Neural progenitor cell (in vitro differentiated cells): ENCODE measurements around the gene GMCL2. TPM values are rescaled to one million over a fixed set of nuclear protein-coding genes. Genes with fewer than 3 reads are reported as not detected.
A peak's percentile ranks its signal among the peaks of the same experiment; 100 is the strongest.

Experiments used
- DNase-seq: peaks from one replicate; pipeline ENCODE4 v3.0.0-alpha.2; 2016; ENCODE audit warnings: low spot score
- H2AFZ ChIP-seq: fragments of 200-600 bp; sonication (generic); replicated peaks from 2 replicates; pipeline ENCODE4 v1.6.1; 2016; ENCODE audit warnings: antibody characterized with exemption
- H3F3A ChIP-seq: fragments of 200-600 bp; sonication (generic); 2 replicates; pipeline ENCODE4 v1.6.1; 2016; ENCODE audit warnings: antibody characterized with exemption, low read depth
- H3K27ac ChIP-seq: fragments of 200-600 bp; sonication (generic); 2 replicates; pipeline ENCODE4 v1.5.1; 2016; ENCODE audit warnings: mild to moderate bottlenecking
- H3K27me3 ChIP-seq: fragments of 200-600 bp; sonication (generic); 2 replicates; pipeline ENCODE4 v1.6.1; 2016; ENCODE audit warnings: mild to moderate bottlenecking, moderate library complexity
- H3K36me3 ChIP-seq: fragments of 200-600 bp; sonication (generic); 2 replicates; pipeline ENCODE4 v1.5.1; 2016
- H3K4me1 ChIP-seq: fragments of 200-600 bp; sonication (generic); 2 replicates; pipeline ENCODE4 v1.6.1; 2016; ENCODE audit warnings: mixed run types
- H3K4me2 ChIP-seq: fragments of 200-600 bp; sonication (generic); 2 replicates; pipeline ENCODE4 v1.6.1; 2016
- H3K4me3 ChIP-seq: fragments of 200-600 bp; sonication (generic); 2 replicates; pipeline ENCODE4 v1.5.1; 2016
- H3K79me2 ChIP-seq: fragments of 200-600 bp; sonication (generic); 2 replicates; pipeline ENCODE4 v1.6.1; 2016; ENCODE audit warnings: low read depth
- H3K9ac ChIP-seq: fragments of 200-600 bp; sonication (generic); 2 replicates; pipeline ENCODE4 v1.6.1; 2016
- H3K9me3 ChIP-seq: fragments of 200-600 bp; sonication (generic); 2 replicates; pipeline ENCODE4 v1.5.1; 2016; ENCODE audit warnings: low read depth
- H4K20me1 ChIP-seq: fragments of 200-600 bp; sonication (generic); 2 replicates; pipeline ENCODE4 v1.6.1; 2016; ENCODE audit warnings: low read depth
- H3K27ac Mint-ChIP-seq: 3 replicates; pipeline ENCODE4 v1.8.0; 2021; ENCODE audit warnings: mixed read lengths
- H3K27me3 Mint-ChIP-seq: 2 replicates; pipeline ENCODE4 v1.8.0; 2022; ENCODE audit warnings: low read depth, mild to moderate bottlenecking, inconsistent platforms, moderate library complexity, mixed read lengths; ENCODE audit not compliant: insufficient read depth
- H3K36me3 Mint-ChIP-seq: 3 replicates; pipeline ENCODE4 v1.8.0; 2021; ENCODE audit warnings: mixed read lengths
- H3K4me1 Mint-ChIP-seq: 3 replicates; pipeline ENCODE4 v1.8.0; 2021; ENCODE audit warnings: mixed read lengths
- H3K4me3 Mint-ChIP-seq: 3 replicates; pipeline ENCODE4 v1.8.0; 2021; ENCODE audit warnings: mild to moderate bottlenecking, moderate library complexity, mixed read lengths
- H3K9me3 Mint-ChIP-seq: 3 replicates; pipeline ENCODE4 v1.8.0; 2020; ENCODE audit warnings: mixed read lengths
- EZH2 ChIP-seq: fragments of 200-600 bp; sonication (generic); IDR thresholded peaks from 2 replicates; pipeline ENCODE4 v1.6.1; 2017; ENCODE audit warnings: antibody characterized with exemption, mild to moderate bottlenecking, moderate library complexity
- EZH2phosphoT487 ChIP-seq: fragments of 200-600 bp; sonication (generic); IDR thresholded peaks from 2 replicates; pipeline ENCODE4 v1.6.1; 2017; ENCODE audit warnings: antibody characterized with exemption
- total RNA-seq: library from RNA; depleted of rRNA; stranded (reverse); fragments of >200 nt; gene quantifications from 2 replicates; pipeline ENCODE4 v1.2.3, GENCODE V29; 2015; ENCODE audit warnings: low replicate concordance
- TF ChIP-seq, protein P1 (sequence below): fragments of 200-600 bp; sonication (generic); IDR thresholded peaks from 2 replicates; pipeline ENCODE4 v1.5.1; 2017; ENCODE audit warnings: antibody characterized with exemption, mild to moderate bottlenecking

GMCL2 gene
- total RNA-seq, 1 donor from 2014 or later: not detected

DNA sequence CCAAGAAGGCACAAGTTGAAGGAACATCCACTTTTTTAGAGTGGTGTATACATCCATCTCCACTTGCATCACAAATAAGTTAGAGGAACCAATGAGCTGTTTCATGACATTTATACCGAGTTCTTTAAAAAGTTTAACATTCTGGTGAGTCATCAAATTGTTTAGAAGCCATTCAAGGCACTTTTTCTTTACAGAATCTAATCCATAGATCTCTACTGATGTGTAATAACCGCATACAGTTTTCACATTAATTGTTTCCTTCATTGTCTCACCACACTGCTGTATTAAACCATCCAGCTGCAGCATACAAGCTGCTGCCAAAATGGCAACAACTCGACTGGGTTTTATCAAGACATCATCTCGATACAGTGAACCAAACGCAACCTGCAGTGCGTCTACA lies 744 bp downstream of the GMCL2 start:
- Histone ChIP-seq H3K4me2 (no peak overlapping the region), H2AFZ (no peak overlapping the region), H3K9ac (no peak overlapping the region), H3K36me3 (no peaks in the 10 kb centered on the region), H3F3A (no peaks in the 10 kb centered on the region), H3K27me3 (no peaks in the 10 kb centered on the region), H3K4me1 (no peaks in the 10 kb centered on the region), H3K9me3 (no peaks in the 10 kb centered on the region), H3K4me3 (no peak overlapping the region), H3K27ac (no peak overlapping the region), H3K79me2 (no peaks in the 10 kb centered on the region), H4K20me1 (no peaks in the 10 kb centered on the region)
- no peak for TF ChIP-seq EZH2phosphoT487
- TF ChIP-seq, protein P1, sequence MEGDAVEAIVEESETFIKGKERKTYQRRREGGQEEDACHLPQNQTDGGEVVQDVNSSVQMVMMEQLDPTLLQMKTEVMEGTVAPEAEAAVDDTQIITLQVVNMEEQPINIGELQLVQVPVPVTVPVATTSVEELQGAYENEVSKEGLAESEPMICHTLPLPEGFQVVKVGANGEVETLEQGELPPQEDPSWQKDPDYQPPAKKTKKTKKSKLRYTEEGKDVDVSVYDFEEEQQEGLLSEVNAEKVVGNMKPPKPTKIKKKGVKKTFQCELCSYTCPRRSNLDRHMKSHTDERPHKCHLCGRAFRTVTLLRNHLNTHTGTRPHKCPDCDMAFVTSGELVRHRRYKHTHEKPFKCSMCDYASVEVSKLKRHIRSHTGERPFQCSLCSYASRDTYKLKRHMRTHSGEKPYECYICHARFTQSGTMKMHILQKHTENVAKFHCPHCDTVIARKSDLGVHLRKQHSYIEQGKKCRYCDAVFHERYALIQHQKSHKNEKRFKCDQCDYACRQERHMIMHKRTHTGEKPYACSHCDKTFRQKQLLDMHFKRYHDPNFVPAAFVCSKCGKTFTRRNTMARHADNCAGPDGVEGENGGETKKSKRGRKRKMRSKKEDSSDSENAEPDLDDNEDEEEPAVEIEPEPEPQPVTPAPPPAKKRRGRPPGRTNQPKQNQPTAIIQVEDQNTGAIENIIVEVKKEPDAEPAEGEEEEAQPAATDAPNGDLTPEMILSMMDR: no peak
- TF ChIP-seq EZH2: no peak
- Mint-ChIP-seq H3K4me1 (peaks cover 2% of the 10 kb centered on the region), H3K9me3 (no peaks in the 10 kb centered on the region), H3K27ac (no peak overlapping the region), H3K36me3 (no peaks in the 10 kb centered on the region), H3K4me3 (no peak overlapping the region), H3K27me3 (peaks cover 7% of the 10 kb centered on the region)
- DNase-seq: no peak

DNA sequence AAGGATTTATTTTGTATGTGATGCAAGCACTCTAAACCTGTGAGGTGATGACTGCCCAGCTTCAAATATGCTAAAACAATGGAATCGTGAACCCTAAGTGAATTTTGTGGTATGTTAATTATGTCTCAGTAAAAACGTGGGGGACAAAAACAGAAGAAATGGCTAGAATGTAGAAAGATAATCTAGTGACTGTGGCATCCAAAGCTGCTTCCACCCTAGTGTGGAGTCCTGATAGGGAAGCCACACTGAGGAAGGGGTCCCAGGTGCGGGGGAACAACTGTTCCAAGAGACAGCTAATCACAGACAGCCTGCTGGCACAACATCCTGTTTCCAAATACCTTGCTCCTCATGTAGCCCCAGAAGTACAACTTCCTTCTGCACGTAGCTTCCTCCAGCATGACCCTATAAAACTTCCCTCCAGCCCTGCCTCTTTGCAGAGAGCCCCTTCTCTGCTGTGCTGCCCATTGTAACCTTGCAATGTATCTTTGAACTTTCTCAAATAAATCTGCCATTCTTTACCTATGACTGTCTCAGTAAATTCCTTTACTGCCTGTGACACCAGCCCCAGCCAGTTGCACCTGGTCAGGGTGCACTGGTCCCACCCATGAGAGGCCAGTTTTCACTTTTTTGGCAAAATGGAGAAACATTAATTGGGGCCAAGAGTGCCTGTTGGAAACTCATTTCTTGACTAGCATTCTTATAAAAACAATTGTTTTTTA lies 4.9 kb downstream of the GMCL2 start:
- no peak overlapping the region for H3K27ac Mint-ChIP-seq
- H4K20me1 ChIP-seq: no peaks in the 10 kb centered on the region
- H3K9me3 ChIP-seq: no peaks in the 10 kb centered on the region
- H3F3A ChIP-seq: peaks cover 13% of the 10 kb centered on the region
- H3K4me1 ChIP-seq: peaks cover 11% of the 10 kb centered on the region
- no peak overlapping the region for H3K9ac ChIP-seq
- H3K4me1 Mint-ChIP-seq: peaks cover 4% of the 10 kb centered on the region
- no peak overlapping the region for H3K4me2 ChIP-seq
- no peak overlapping the region for H3K4me3 ChIP-seq
- H3K9me3 Mint-ChIP-seq: peaks cover 6% of the 10 kb centered on the region
- H3K36me3 ChIP-seq: no peaks in the 10 kb centered on the region
- H3K27ac ChIP-seq: no peak overlapping the region
- no peaks in the 10 kb centered on the region for H3K27me3 ChIP-seq
- TF ChIP-seq EZH2: no peak
- no peak for TF ChIP-seq EZH2phosphoT487
- TF ChIP-seq, protein P1: no peak
- H3K79me2 ChIP-seq: no peaks in the 10 kb centered on the region
- H3K27me3 Mint-ChIP-seq: peaks cover 14% of the 10 kb centered on the region
- H3K4me3 Mint-ChIP-seq: no peak overlapping the region
- no peak overlapping the region for H2AFZ ChIP-seq
- no peaks in the 10 kb centered on the region for H3K36me3 Mint-ChIP-seq
- DNase-seq: no peak

DNA sequence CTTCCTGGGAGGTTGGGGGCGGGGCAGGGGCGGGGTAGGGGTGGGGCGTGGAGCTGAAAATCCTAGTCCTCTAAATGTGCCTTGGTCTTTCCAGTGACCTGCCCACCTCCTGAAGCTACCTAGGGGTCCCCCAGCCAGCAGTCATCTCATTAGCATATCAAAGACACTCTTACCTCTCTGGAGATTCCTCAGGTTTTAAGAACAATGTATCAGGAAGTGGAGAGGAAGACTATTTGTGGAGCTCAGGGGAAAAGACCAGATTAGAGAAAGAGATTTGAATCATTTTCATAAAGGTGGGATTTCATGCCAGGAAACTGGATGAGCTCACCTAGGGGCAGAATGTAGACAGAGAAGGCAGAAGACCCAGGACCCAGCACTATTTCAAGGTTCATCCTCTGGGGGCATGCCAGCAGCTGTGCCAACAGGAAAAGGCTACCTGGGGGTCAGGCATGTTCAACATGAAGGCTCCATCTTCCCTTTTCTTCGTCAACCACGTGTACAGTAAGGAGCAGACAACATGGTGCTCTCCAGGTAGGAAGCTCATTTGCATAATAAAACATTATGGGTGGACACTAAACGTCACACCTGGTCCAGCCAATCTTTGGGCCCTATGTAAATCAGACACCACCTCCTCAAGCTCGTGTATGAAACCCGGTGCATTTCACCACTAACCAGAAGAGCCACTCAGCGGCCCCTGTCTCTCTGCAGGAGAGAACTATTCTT lies 6.9 kb downstream of the GMCL2 start:
- peaks cover 13% of the 10 kb centered on the region for H3F3A ChIP-seq
- H3K4me3 ChIP-seq: no peak overlapping the region
- DNase-seq: peak; percentile 35
- H3K4me1 Mint-ChIP-seq: peaks cover 4% of the 10 kb centered on the region
- no peak overlapping the region for H3K27ac ChIP-seq
- H3K9me3 ChIP-seq: no peaks in the 10 kb centered on the region
- H3K27me3 Mint-ChIP-seq: peaks cover 14% of the 10 kb centered on the region
- TF ChIP-seq, protein P1: no peak
- TF ChIP-seq EZH2phosphoT487 (no peak), EZH2 (no peak)
- no peaks in the 10 kb centered on the region for H3K36me3 Mint-ChIP-seq
- no peaks in the 10 kb centered on the region for H3K27me3 ChIP-seq
- no peaks in the 10 kb centered on the region for H3K36me3 ChIP-seq
- peak overlapping the region; percentile 8 for H3K4me2 ChIP-seq
- H3K79me2 ChIP-seq: no peaks in the 10 kb centered on the region
- H3K9ac ChIP-seq: no peak overlapping the region
- no peak overlapping the region for H3K27ac Mint-ChIP-seq
- peaks cover 11% of the 10 kb centered on the region for H3K4me1 ChIP-seq
- no peak overlapping the region for H2AFZ ChIP-seq
- peaks cover 6% of the 10 kb centered on the region for H3K9me3 Mint-ChIP-seq
- H3K4me3 Mint-ChIP-seq: peak overlapping the region; percentile 24
- no peaks in the 10 kb centered on the region for H4K20me1 ChIP-seq
